ENCODE results near the gene MGLL. TPM values are rescaled to one million over a fixed set of nuclear protein-coding genes. Genes with fewer than 3 reads are reported as not detected.

The MGLL gene
- total RNA-seq, 2 donors from 2014 or later: 123 to 200 TPM

- no peak overlapping the region for H3K9ac ChIP-seq (ENCODE audit: low read depth in 2 of 2, low read length in 2 of 2)
- H3K36me3 ChIP-seq: peaks cover 3% of the 10 kb centered on the region
- no peak for DNase-seq
- TF ChIP-seq CTCF (IDR thresholded peaks at IDR 0.05): no peak
- H3K4me3 ChIP-seq: no peak overlapping the region
- intact Hi-C loops (cut with DNase I): no loop called here
- no peak overlapping the region for H3K27ac ChIP-seq
- H3K4me1 ChIP-seq: no peaks in the 10 kb centered on the region
- no peaks in the 10 kb centered on the region for H3K27me3 ChIP-seq
- H3K9me3 ChIP-seq: no peaks in the 10 kb centered on the region
These were observed 27.3 kb downstream of the MGLL start for GRCh38 chr3:127794972-127795371.

GRCh38 chr3:127794402-127794801 is 27.9 kb downstream of the MGLL start:
- Histone ChIP-seq H3K9me3 (no peaks in the 10 kb centered on the region), H3K9ac (ENCODE audit: low read depth in 2 of 2, low read length in 2 of 2) (no peak overlapping the region), H3K36me3 (peaks cover 3% of the 10 kb centered on the region), H3K27ac (no peak overlapping the region), H3K4me3 (no peak overlapping the region), H3K4me1 (no peaks in the 10 kb centered on the region), H3K27me3 (no peaks in the 10 kb centered on the region)
- DNase-seq: no peak
- no peak for TF ChIP-seq CTCF (IDR thresholded peaks at IDR 0.05)
- intact Hi-C loops (cut with DNase I): no loop called here

DNA sequence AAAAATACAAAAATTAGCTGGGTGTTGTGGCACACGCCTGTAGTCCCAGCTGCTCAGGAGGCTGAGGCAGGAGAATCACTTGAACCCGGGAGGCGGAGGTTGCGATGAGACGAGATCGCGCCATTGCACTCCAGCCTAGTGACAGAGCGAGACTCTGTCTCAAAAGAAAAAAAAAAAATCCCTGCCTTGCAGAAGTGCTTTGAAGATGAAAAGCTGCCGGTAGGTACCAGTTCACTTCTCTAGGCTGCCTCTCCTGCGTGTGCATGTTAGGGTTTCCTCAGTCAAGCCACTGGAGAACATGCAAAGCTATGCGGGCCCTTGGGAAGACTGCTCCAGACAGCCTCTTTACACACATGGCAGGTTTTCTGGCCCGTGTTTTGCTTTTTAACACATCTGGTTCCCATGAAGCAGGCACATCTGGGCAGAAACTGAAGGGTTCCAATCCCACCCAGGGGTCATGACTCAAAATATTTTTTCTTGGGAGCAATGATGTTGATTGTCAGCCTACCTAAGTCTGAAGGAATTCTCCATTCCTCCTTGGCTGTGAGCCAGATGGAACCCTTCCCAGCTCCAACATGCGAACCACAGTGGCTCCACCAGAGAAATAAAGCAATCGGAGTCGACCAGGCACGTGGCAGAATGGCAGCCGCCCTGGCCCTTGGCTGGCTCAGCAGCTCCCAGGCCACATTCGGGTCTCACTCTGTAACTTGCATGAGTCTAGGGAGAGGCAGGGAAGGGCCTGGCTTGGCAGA is 29.6 kb downstream of the MGLL start:
- Histone ChIP-seq H3K36me3 (peaks cover 3% of the 10 kb centered on the region), H3K27me3 (no peaks in the 10 kb centered on the region), H3K4me3 (no peak overlapping the region), H3K27ac (no peak overlapping the region), H3K9ac (ENCODE audit: low read depth in 2 of 2, low read length in 2 of 2) (no peak overlapping the region), H3K4me1 (no peaks in the 10 kb centered on the region), H3K9me3 (no peaks in the 10 kb centered on the region)
- TF ChIP-seq CTCF (IDR thresholded peaks at IDR 0.05): no peak
- peak; percentile 65 for DNase-seq
- intact Hi-C loops (cut with DNase I): no loop called here

- peak; percentile 62 for DNase-seq
- Histone ChIP-seq H3K9ac (ENCODE audit: low read depth in 2 of 2, low read length in 2 of 2) (peak overlapping the region in 1 of 2 donors; percentile 42), H3K27ac (peak overlapping the region; percentile 5), H3K27me3 (no peaks in the 10 kb centered on the region), H3K4me1 (peaks cover 3% of the 10 kb centered on the region), H3K9me3 (no peaks in the 10 kb centered on the region), H3K4me3 (no peak overlapping the region), H3K36me3 (no peaks in the 10 kb centered on the region)
- TF ChIP-seq CTCF (IDR thresholded peaks at IDR 0.05): peak; percentile 13
- intact Hi-C loops (cut with DNase I): no loop called here
These were observed 30.9 kb downstream of the MGLL start for GRCh38 chr3:127791221-127791913.

GRCh38 chr3:127790882-127791183 is 31.5 kb downstream of the MGLL start:
- no peak for DNase-seq
- Histone ChIP-seq H3K27ac (peak overlapping the region; percentile 5), H3K4me3 (no peak overlapping the region), H3K9ac (ENCODE audit: low read depth in 2 of 2, low read length in 2 of 2) (peak overlapping the region in 1 of 2 donors; percentile 42), H3K9me3 (no peaks in the 10 kb centered on the region), H3K4me1 (peaks cover 7% of the 10 kb centered on the region), H3K27me3 (no peaks in the 10 kb centered on the region), H3K36me3 (no peaks in the 10 kb centered on the region)
- TF ChIP-seq CTCF (IDR thresholded peaks at IDR 0.05): no peak
- intact Hi-C loops (cut with DNase I): no loop called here
